NOMO-1 treated with dmso at 0.1 percent for 144 hours (cell line): ENCODE data around the gene MVB12B.

Source experiments
- DNase-seq: peaks from one replicate; lab custom pipeline; 2025; ENCODE audit not compliant: unreplicated experiment; lab: John Stamatoyannopoulos, UW

The MVB12B gene

DNA sequence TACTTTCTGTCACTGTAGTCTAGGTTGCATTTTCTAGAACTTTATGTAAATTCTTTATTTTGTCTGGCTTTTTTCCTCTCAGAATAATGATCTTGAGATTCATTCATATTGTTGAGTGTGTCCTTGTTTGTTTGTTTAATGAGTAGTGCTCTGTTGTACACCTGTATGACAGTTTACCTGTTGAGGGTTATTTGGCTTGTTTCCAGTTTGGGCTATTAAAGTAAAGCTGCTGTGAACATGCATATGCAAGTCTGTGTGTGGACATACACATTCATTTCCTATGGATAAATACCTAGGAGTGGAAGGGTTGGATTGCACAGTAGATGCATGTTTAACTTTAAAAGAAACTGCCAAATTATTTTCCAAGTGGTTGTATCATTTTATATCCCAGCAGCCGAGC, 30.4 kb downstream of the MVB12B start:
- DNase-seq, result no peak

DNA sequence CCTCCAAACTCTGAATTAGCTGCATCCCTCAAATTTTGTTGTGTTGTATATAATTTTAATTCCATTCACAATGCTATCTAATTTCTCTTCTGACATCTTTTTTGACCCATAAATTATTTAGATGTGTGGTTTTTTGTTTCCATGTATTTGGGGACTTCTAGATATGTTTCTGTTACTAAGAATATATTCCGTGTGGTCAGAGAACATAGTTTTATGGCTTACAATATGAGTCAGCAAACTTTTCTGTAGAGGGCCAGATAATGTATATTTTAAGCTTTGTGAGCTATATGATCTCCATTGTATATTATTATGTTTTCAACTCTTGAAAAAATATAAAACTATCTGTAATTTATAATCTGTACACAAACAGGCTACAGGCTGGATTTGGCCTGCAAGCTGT, 33.4 kb downstream of the MVB12B start:
- DNase-seq, result no peak

DNA sequence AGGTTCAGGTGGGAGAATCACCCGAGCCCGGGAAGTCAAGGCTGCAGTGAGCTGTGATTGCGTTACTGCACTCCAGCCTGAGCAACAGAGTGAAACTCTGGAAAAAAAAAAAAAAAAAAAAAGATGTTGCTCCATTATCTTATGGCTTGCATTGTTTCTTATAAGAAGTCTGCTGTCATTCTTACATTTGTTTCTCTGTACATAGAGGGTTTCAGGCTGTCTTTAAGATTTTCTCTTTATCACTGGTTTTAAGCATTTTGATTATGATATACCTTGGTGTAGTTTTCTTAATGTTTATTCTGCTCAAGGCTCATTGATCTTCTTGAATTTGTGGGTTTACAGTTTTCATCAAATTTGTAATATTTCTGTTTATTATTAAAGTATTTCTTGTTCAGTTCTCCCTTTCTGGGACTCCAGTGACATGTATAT, 35.2 kb downstream of the MVB12B start:
- DNase-seq, result no peak

DNA sequence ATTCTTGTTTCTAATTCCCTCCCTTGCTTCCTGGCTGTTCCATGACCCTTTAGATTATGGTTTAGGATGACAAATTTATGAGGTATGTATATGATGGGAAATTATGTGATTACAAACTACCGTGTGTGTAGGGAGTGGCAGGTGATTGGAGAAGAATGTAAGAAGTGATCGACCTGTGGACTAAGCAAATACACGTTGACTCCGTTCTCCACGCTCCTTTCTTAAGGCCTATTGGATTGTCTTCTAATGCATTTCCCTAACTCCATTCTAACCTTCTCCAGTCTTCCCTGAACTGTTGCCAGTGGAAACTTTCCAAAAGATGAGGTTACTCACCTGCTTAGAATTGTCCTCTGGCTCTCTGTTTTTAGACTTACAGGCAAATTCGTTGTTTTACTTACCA, 36.6 kb downstream of the MVB12B start:
- no peak for DNase-seq

DNA sequence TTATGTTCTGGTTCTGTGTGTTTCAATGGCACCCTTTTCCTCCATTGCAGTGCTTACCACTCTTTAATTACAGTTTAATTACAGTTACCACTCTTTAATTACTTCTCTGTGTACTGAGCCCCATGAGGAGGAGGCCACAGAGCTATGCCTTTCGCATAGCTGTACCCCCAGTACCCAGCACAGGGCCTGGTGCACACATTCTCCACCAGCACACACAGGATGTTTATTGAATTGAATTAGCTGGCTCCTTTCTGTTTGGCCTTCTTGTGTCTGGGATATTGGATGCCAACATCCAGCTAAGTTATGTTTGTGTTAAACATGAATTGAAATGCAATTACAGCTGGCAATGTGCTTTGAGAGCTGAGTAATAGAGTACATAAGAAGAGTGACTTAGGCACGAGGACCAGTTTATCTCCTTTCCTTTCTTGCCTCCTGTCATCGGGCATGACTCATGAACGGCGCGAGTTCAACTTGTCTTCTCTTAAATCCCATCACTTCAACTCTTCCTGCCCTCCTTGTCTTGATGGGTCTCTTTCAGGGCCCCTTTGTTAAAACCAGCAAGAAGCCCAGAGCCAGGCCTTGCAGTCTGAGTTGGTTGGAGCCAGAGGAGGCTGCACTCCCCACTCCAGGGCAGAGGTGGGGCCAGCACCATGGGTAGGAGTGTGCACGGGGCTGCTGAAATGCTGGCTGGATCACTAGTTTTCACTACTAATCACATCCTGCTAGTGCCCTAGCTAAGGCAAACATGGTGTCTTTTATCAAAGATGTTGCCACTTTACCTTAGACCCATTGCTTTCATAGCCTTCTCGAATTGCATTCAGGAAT, 37.4 kb downstream of the MVB12B start:
- DNase-seq, result no peak

DNA sequence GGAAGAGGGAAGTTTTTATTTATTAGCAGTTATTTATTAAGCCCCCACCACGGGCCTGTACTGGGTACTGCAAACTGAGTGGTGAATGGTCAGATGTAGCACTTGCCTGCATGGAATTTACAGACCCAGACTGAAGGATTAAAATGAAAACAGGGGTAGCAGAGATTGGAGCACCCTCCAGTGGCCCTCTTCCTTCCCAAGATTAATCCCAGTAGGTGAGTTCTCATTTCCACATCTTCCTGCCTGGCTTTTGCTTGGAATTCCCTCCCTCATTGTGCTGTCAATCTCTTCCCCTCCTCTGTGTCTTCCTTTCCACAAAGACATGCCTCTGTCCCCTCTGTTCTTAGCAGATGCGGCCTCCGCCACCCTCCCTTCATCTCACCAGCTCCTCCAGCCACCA, 39.2 kb downstream of the MVB12B start:
- DNase-seq, result no peak

DNA sequence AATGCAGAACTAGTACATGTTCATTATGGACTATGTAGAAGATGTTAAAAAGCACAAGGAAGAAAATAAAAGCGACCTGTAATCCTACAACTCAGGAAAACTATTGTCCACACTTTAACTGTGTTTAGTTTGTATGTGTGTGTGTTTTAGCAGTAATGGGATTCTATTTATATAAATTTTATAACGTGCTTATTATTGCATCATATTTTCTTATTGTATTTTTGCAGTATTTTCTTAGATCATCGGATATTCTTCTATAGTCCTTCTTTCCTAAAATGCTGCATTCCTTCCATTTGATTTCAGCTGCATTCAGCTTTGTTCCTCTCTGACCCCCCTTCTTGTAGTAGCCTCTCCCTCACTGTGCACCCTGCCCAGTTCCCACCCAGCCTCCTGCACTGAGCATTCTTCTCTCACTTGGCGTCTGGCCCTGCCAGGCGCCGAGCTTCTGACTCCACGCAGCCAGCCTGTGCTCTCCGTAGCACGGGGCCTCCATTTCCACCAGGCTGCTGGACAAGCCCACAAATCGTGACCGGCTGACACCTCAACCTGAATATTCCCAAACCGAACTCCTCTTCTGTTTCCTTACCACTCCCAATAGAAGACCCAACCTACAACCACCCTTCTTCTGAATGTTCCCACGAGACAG, 39.9 kb downstream of the MVB12B start:
- DNase-seq, result no peak

DNA sequence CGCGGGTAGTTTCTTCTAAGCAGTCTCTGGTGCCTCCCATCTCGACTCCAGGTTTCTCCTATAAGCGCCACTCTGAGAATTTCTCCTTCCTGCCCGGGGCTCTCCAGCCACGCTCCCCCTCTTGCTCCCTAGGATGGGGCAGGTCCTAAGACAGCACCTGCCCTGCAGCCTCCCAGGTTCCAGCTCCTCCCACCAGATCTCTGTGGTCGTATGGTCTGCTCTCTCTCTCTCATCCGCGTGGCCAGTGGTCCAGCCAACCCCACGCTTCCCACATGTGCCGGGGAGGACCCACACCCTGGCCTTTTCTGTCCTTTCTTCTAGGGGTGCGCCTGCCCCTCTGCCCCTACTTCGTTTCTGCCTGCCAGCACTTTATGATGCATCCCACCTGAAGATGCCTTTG, 40.5 kb downstream of the MVB12B start:
- no peak for DNase-seq

DNA sequence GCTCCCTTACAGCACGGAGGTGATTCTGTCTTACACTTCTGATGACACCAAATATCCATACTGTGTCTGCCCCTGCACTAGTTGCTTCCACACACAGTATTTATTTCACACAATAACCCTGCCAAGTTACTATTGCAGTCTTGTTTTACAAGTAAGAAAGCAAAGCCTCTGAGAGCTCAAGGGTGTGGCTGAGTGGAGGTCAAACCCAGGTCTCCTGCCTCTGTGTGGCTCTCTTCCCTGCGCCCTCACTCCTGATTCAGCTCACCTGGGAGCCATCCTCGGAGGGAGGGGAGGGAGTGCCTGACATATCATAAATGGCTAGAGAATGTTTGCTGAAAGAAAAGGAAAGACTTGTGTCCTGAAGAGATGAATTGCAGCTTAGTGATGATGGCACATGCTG, 41.0 kb downstream of the MVB12B start:
- DNase-seq, result no peak

DNA sequence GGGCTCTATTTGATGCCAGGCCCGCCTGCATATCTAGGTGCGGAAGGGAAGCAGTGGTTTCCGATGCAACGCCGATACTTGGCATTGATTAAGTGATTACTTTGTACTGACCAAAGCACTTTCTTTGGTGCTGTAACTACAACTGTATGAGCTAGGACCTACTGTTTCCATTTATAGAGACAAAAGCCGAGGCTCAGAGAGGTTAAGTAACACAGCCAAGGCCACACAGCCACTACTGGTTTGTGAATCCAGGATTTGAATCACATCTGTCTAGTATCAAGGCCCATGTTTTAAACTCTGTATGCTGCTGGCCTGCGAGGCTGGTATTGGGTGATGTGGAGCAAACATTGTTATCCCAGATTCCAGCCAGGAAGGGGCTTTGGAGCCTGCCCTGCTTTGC, 41.4 kb downstream of the MVB12B start:
- DNase-seq, result no peak

DNA sequence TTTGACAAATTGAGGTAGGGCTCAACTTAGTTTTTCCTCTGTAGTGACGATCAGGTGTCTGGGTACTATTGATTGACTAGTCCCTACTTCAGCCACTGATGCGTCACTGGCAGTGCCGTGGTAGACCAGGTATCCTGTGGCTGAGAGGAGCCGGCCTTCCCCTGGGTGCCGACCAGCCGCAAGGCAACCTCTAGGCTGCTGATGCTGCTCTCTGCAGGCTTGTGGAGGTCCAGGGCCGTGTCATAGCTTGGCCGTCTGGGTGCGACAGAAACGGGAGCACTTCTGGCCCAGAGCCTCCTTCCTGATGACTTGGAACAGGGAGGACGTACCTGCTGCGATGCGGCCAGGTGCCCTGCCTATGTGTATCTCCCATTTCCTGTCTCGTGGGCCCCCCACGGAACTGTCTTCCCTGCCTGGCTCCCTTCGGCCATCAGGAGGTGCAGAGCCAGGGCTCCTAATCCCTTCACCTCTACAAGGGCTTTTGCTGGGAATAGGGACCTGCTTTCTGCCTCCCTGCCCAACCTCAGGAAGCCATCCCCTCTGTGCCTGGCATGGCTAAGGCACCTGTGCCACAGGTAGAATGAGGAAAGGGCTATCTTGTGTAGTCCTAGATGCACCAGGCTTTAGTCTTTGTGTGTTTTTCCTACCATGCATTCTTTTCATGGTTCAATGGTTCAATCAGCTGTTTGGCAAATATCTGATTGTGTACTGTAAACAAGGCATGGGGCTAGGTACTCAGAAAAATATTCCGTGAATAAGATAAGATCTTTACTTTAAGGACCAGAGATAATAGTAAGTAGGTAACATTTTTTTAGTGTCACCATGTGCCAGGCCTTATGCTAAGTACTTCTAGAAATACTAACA, 44.6 kb downstream of the MVB12B start:
- no peak for DNase-seq

DNA sequence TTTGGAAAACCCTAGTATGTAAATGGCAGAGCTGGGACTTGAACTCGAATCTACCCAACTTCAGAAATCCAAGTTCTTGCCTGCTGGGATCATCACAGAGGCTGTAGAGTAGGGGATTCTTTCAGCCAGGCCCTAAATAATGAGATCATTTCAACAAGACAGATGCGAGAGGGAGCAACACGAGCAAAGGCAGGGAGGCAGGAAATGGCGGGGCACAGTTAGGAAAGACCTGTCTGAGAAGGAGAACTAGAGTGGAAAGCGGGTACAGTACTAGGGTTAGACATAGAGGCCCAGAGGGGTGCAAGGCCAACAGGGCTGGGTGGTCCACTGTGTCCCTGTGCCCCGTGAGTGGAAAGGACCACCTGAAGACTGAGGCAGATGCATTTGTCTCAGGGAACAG, 46.1 kb downstream of the MVB12B start:
- DNase-seq, result no peak

DNA sequence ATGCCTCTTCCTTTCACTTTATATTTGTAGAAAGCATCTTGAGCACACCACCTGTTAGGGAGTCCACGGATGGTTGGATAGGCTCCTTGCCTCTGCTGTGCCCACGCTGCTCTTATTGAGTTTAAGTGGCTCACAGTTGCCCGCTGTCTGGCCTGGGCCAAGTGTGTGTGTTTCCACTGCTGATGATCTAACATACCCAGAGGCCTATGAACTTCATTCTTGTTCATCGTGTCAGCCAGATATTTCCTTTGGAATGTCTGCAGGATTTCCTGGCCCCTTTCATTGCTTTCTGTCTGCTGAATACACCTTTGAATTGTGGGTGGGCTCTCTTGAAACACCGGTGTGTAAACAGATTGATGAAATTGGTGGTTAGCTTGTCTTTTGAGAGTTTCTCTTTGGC, 46.6 kb downstream of the MVB12B start:
- DNase-seq, result no peak

DNA sequence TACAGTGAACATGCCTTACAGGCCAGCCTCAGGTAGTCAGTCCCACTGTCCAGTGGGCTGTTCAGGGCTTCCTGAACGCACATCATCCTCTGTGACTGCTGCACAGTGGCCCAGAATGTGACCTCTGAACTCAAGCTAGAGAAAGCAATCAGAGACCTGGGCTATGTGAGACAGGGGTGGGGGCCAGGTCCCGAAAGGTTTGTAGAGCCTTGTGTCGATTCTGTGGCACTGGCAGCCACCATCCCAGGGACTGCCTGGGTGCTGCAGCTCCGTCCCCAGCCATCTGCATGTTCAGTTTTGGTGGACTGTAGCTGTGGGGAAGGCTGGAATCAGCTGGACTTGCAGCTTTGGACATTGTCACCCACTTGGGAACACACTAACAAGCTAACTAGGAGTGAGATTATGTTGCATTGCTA, 47.7 kb downstream of the MVB12B start:
- no peak for DNase-seq

DNA sequence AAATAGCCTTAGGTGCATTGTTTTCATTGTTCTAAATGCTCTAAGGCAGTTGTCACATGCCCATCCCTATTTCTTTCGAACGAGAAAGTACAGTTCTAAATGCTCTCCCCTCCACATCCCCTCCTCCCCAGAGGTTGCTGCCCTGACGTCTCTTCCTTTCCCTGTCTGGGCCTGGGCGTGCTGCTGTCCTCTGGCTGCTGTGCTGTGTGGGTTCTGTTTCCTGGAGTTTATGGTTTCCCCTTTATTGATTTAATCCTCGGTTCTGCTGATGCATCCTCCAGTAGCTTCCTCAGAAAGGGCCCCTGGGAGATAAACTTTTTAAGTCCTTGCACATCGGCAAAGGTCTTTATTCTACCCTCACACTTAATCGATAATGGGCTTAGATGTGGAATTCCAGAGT, 48.8 kb downstream of the MVB12B start:
- peak; percentile 42 for DNase-seq

DNA sequence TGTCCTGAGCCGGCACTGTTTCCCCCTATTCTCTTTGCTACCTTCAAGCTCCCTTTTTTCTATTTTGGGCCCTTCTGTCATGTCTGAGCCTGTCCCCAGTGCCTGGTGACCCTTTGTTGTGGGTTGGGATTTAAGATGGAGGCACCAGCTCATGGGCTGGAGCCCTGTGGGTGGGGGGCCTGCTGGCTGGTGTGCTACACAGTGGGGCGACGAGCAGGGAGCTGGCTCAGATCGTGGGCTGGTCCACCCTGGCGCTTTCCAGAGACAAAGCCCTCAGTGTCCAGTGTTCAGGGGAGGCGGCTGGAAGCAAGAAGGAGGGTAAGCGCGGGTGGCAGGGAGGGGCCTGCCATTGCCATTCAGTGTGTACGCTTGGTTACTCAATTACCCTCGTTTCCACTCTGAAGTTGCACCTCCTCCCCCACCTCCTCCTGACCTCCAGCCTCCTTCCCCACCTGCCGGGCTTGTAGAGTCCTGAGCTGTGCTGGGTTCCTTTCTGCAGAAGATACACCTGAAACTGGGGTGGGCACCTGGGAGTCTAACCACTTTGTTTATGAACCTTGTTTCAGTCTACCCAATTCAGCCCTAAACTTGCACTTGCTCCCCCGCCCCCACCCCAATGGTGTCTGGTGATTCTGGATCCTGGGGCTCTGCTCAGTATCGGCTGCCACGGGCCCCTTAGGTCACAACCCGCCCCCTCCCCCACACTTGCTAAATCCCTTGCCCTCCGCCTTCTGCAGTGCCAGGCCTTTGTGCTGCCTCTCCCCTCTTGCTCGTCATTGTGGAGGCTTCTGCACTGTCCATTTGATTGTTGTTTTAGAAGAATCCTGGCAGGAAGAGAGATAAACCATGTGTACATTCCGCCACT, 49.9 kb downstream of the MVB12B start:
- no peak for DNase-seq

DNA sequence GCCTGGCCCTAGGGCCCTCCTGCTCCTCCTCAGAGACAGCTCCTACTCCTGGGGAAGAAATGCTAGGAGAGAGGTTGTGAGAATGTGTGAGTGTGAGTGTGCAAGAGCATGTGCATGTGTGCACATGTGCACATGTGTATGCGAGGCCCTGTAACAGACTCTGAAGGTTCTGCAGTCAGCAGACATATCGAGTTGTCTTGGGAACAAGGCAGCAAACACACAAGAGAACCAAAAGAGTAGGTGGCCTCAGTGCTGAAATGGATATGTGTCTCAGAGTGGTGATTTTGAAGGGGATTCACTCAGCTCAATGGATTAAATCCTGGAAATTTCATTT, 50.5 kb downstream of the MVB12B start:
- DNase-seq, result no peak

DNA sequence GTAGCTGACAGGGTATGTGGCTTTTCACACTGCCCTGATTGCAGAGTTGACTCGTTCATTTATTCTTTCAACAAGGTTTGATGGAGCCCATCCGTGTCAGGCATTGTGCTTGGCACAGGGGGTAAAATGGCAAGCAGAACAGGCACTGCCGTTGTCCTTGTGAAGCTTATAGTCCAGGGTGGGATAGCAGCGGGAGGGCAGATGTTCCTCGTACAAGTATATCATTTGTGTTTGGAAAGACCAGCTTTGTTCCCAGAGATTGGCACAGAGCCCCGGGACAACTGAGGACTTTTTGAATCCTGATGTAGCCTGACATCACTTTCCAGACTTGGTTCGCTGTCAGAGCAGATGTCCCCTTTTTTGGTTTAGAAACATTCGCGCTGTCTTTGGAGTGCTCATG, 50.9 kb downstream of the MVB12B start:
- no peak for DNase-seq

DNA sequence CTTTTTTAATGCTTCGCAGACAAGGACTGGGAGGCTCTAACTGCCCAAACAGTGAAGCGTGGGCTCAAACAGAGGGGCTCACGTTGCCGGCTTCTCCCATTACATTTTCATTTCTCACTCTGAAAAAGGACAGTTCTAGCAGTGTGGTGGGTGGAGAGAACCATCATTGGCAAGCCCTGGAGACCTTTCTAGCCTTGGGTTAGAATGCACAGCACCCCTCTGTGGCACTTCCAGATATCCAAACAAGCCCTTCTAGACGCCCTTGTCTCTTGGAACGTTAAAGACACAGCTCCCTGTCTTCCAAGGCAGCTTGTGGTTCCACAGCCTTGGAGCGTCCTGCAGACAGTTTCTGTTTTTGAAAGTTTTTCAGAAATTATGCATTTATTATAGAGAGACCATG, 52.1 kb downstream of the MVB12B start:
- no peak for DNase-seq

DNA sequence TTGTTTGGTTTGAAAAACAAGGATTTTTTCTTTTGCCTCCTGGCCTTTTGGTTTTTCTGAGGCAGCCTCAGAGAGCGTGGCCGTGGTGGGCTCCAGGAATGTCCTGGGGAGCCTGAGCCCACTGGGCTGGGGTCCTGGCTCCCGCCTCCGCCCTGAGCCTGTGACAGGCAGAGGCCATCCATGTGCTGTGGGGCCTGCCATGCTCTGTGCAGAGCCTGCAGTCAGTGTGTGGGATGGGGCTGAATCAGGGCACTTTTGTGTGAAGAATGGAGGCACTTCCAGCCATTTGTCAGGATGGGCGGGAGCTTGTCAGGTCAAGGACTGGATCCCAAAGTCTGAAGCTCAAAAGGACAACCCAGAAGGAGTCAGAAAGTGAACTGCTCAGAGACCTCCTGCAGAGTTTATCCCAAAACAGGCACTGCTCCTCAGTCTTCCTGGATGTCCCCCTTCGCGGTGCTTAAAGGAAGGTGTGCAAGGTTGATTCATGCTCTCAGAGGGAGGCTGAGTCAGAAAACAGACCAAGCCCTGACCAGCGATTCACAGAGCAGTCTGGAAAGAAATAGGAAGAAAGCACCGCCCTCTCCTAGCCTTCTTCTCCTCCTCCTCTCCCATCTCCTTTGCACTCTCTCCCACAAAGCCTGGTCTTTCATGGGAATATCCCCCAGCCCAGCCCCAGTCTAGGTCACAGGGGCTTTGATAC, 53.2 kb downstream of the MVB12B start:
- no peak for DNase-seq
